WTC11 (cell line): ENCODE data around the gene CTCFL. TPM values are rescaled to one million over a fixed set of nuclear protein-coding genes. Genes with fewer than 3 reads are reported as not detected.

Source experiments
- ATAC-seq: fragments of 200-7000 bp; cut with Tn5 transposase; 2 replicates; pipeline ENCODE4 v1.10.0; 2021; ENCODE audit warnings: mild to moderate bottlenecking, moderate library complexity
- CTCF ChIA-PET: fragments of 300-600 bp; sonication (Branson Sonifier 250); formaldehyde crosslinking; loops from one replicate; lab custom pipeline; 2021; ENCODE audit warnings: antibody characterized with exemption; lab: Charles Lee
- POLR2A ChIA-PET: fragments of 350-600 bp; sonication (Branson Sonifier 250); formaldehyde crosslinking; loops from one replicate; lab custom pipeline; 2021; ENCODE audit warnings: antibody characterized with exemption; lab: Charles Lee
- DNase-seq: peaks from one replicate; pipeline ENCODE4 v3.0.0; 2021; ENCODE audit warnings: low spot score
- H3K27ac Mint-ChIP-seq: 2 replicates; pipeline ENCODE4 v1.8.0; 2021; ENCODE audit warnings: mixed read lengths
- H3K27me3 Mint-ChIP-seq: 2 replicates; pipeline ENCODE4 v1.8.0; 2021; ENCODE audit warnings: low read depth, mild to moderate bottlenecking, moderate library complexity, mixed read lengths
- H3K36me3 Mint-ChIP-seq: 2 replicates; pipeline ENCODE4 v1.8.0; 2021; ENCODE audit warnings: mixed read lengths
- H3K4me1 Mint-ChIP-seq: 2 replicates; pipeline ENCODE4 v1.8.0; 2022; ENCODE audit warnings: mixed read lengths
- H3K4me3 Mint-ChIP-seq: 2 replicates; pipeline ENCODE4 v1.8.0; 2021; ENCODE audit warnings: mild to moderate bottlenecking, moderate library complexity, mixed read lengths
- H3K9me3 Mint-ChIP-seq: 2 replicates; pipeline ENCODE4 v1.8.0; 2021; ENCODE audit warnings: mixed read lengths
- CREM ChIP-seq: sonication (generic); formaldehyde crosslinking; IDR thresholded peaks from 2 replicates; pipeline ENCODE4 v1.8.1; 2022; ENCODE audit warnings: mild to moderate bottlenecking, missing genetic modification reagents, moderate library complexity
- ELF4 ChIP-seq: sonication (generic); formaldehyde crosslinking; IDR thresholded peaks from 2 replicates; pipeline ENCODE4 v1.8.1; 2022; ENCODE audit warnings: low read depth, mild to moderate bottlenecking, moderate library complexity, missing genetic modification reagents
- ESRRA ChIP-seq: sonication (generic); formaldehyde crosslinking; IDR thresholded peaks from 2 replicates; pipeline ENCODE4 v1.8.1; 2022; ENCODE audit warnings: mild to moderate bottlenecking, missing genetic modification reagents, borderline replicate concordance
- FOXK1 ChIP-seq: sonication (generic); formaldehyde crosslinking; IDR thresholded peaks from 2 replicates; pipeline ENCODE4 v1.8.0; 2022; ENCODE audit warnings: mild to moderate bottlenecking, moderate library complexity, missing genetic modification reagents
- FOXP1 ChIP-seq: sonication (generic); formaldehyde crosslinking; IDR thresholded peaks from 2 replicates; pipeline ENCODE4 v1.8.0; 2022; ENCODE audit warnings: missing genetic modification reagents, mild to moderate bottlenecking, moderate library complexity, borderline replicate concordance
- GABPB1 ChIP-seq: sonication (generic); formaldehyde crosslinking; IDR thresholded peaks from 2 replicates; pipeline ENCODE4 v1.8.1; 2023; ENCODE audit warnings: mild to moderate bottlenecking, missing genetic modification reagents
- HMGXB4 ChIP-seq: sonication (generic); formaldehyde crosslinking; IDR thresholded peaks from 2 replicates; pipeline ENCODE4 v1.8.1; 2023; ENCODE audit warnings: mild to moderate bottlenecking, moderate library complexity, missing genetic modification reagents
- JUN ChIP-seq: sonication (generic); formaldehyde crosslinking; IDR thresholded peaks from 2 replicates; pipeline ENCODE4 v1.8.0; 2023; ENCODE audit warnings: mild to moderate bottlenecking, missing genetic modification reagents
- MXD4 ChIP-seq: fragments of 250-450 bp; sonication (Bioruptor Pico); IDR thresholded peaks from 2 replicates; pipeline ENCODE4 v1.8.0; 2021; ENCODE audit warnings: mild to moderate bottlenecking, moderate library complexity, borderline replicate concordance
- NFE2L1 ChIP-seq: sonication (generic); formaldehyde crosslinking; IDR thresholded peaks from 2 replicates; pipeline ENCODE4 v1.8.1; 2023; ENCODE audit warnings: missing genetic modification reagents
- NFYB ChIP-seq: sonication (generic); formaldehyde crosslinking; conservative IDR thresholded peaks from 2 replicates; pipeline ENCODE4 v1.8.0; 2022; ENCODE audit warnings: low read depth, missing genetic modification reagents
- NR1H2 ChIP-seq: sonication (generic); formaldehyde crosslinking; IDR thresholded peaks from 2 replicates; pipeline ENCODE4 v1.9.0; 2021; ENCODE audit warnings: mild to moderate bottlenecking, moderate library complexity, missing genetic modification reagents
- RELA ChIP-seq: sonication (generic); formaldehyde crosslinking; IDR thresholded peaks from 2 replicates; pipeline ENCODE4 v1.8.1; 2022; ENCODE audit warnings: missing genetic modification reagents, mild to moderate bottlenecking, borderline replicate concordance
- STAT6 ChIP-seq: sonication (generic); formaldehyde crosslinking; conservative IDR thresholded peaks from 2 replicates; pipeline ENCODE4 v1.8.1; 2023; ENCODE audit warnings: mild to moderate bottlenecking, low read depth, missing genetic modification reagents, moderate library complexity
- TP53 ChIP-seq: sonication (generic); formaldehyde crosslinking; IDR thresholded peaks from 2 replicates; pipeline ENCODE4 v1.8.1; 2023; ENCODE audit warnings: mild to moderate bottlenecking, missing genetic modification reagents
- ZNF219 ChIP-seq: sonication (generic); formaldehyde crosslinking; IDR thresholded peaks from 2 replicates; pipeline ENCODE4 v1.8.0; 2023; ENCODE audit warnings: missing genetic modification reagents, mild to moderate bottlenecking, borderline replicate concordance
- ZNF232 ChIP-seq: sonication (generic); formaldehyde crosslinking; IDR thresholded peaks from 2 replicates; pipeline ENCODE4 v1.8.0; 2022; ENCODE audit warnings: mild to moderate bottlenecking, missing genetic modification reagents
- ZNF512 ChIP-seq: sonication (generic); formaldehyde crosslinking; IDR thresholded peaks from 2 replicates; pipeline ENCODE4 v1.8.1; 2022; ENCODE audit warnings: missing genetic modification reagents, borderline replicate concordance
- ZNF671 ChIP-seq: fragments of 250-450 bp; sonication (Bioruptor Pico); IDR thresholded peaks from 2 replicates; pipeline ENCODE4 v1.8.0; 2021; ENCODE audit warnings: mild to moderate bottlenecking
- total RNA-seq: library from RNA; stranded (reverse); gene quantifications from 3 replicates; pipeline ENCODE4 v1.2.3, GENCODE V29; 2021

CTCFL gene
- total RNA-seq, 1 experiment from 2014 or later, result 0.70 TPM

GRCh38 chr20:57563522-57563921 is 38.6 kb upstream of the CTCFL start (continued):
- no peak for TF ChIP-seq TP53
- no peak for TF ChIP-seq CREM (CRISPR knock-in tag)
- no peak for TF ChIP-seq MXD4
- TF ChIP-seq ZNF671 (CRISPR knock-in tag), result no peak
- TF ChIP-seq FOXK1, result no peak
- TF ChIP-seq JUN (CRISPR knock-in tag), result no peak
- no peak for TF ChIP-seq NFYB
- TF ChIP-seq ESRRA (CRISPR knock-in tag), result no peak
- no peak for TF ChIP-seq ZNF219 (CRISPR knock-in tag)
- no peak for TF ChIP-seq RELA (CRISPR knock-in tag)
- TF ChIP-seq NR1H2 (CRISPR knock-in tag), result no peak
- no peak for TF ChIP-seq GABPB1 (CRISPR knock-in tag)
- TF ChIP-seq, all 79 proteins: peak for 0

- Mint-ChIP-seq H3K36me3 (no peaks in the 10 kb centered on the region), H3K4me1 (no peaks in the 10 kb centered on the region), H3K4me3 (no peak overlapping the region), H3K27ac (no peak overlapping the region), H3K27me3 (no peaks in the 10 kb centered on the region), H3K9me3 (no peaks in the 10 kb centered on the region)
- TF ChIP-seq NR1H2 (CRISPR knock-in tag), result no peak
- TF ChIP-seq FOXK1, result no peak
- TF ChIP-seq NFE2L1 (CRISPR knock-in tag), result no peak
- no peak for TF ChIP-seq ZNF232 (CRISPR knock-in tag)
- TF ChIP-seq ZNF512, result no peak
- TF ChIP-seq FOXP1 (CRISPR knock-in tag), result no peak
- no peak for TF ChIP-seq HMGXB4 (CRISPR knock-in tag)
- no peak for TF ChIP-seq STAT6 (CRISPR knock-in tag)
- no peak for TF ChIP-seq ELF4 (CRISPR knock-in tag)
- no peak for DNase-seq
- ATAC-seq, result no peak
- ChIA-PET POLR2A (no interaction called here), CTCF (no interaction called here)
Measured at GRCh38 chr20:57562541-57563465, 37.9 kb upstream of the CTCFL start.
